ENCODE measurements around the gene TRIOBP. TPM values are rescaled to one million over a fixed set of nuclear protein-coding genes. Genes with fewer than 3 reads are reported as not detected.

The TRIOBP gene
- total and polyA plus RNA-seq, 2 of the 4 experiments (the other 2 are of a cell fraction) = 46.4 to 69.8 TPM

DNA sequence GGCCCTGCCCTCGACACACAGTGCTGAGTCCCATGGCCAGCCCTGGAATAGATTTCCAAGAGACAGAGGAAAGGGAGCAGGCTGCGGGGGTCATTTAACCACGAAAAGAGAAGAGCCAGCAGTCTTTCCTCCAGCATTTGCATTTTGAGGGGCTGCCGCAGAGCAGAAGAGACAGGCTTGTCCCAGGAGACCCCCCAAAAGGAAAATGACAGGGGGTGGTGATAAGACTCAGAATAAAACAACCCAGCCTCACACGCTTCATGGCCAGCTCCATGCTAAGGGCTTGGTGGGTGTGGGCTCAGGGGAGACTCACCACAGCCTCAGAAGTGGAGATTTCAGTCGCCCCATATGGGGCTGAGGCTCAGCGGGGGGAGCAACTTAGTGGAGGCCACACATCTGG, 16.9 kb downstream of the TRIOBP start:
- Histone ChIP-seq H3K14ac (replicated peaks; ENCODE audit: low read depth, low read length) (no peak overlapping the region), H3K79me1 (ENCODE audit: low read depth in 1 of 2, low read length in 2 of 2) (no peaks in the 10 kb centered on the region), H3K23ac (ENCODE audit: low read depth, low read length) (no peak overlapping the region), H3K18ac (ENCODE audit: low read depth, low read length) (no peak overlapping the region), H3K9ac (ENCODE audit: low read depth, low read length) (no peak overlapping the region), H3K9me3 (ENCODE audit: control insufficient read depth, insufficient read depth, low read length) (no peaks in the 10 kb centered on the region), H2BK20ac (ENCODE audit: low read depth, low read length) (no peak overlapping the region), H3K27ac (ENCODE audit: insufficient read depth, low read length) (no peak overlapping the region), H3K4me2 (ENCODE audit: low read depth, low read length) (no peak overlapping the region), H4K8ac (ENCODE audit: low read depth in 2 of 2, low read length in 2 of 2) (no peak overlapping the region), H4K91ac (ENCODE audit: insufficient read depth, low read depth, low read length) (no peak overlapping the region), H2BK120ac (ENCODE audit: low read depth, low read length) (no peak overlapping the region), H2AK9ac (replicated peaks; ENCODE audit: low read depth, low read length, poor library complexity) (no peak overlapping the region), H2AFZ (replicated peaks; ENCODE audit: low read length, poor library complexity) (no peak overlapping the region), H4K20me1 (ENCODE audit: insufficient read depth, low read length) (no peaks in the 10 kb centered on the region), H3K27me3 (ENCODE audit: control insufficient read depth, insufficient read depth, low read length) (no peaks in the 10 kb centered on the region), H2BK5ac (ENCODE audit: low read depth, low read length, poor library complexity, severe bottlenecking) (no peak overlapping the region), H3K4ac (ENCODE audit: low read depth, low read length) (no peak overlapping the region), H3K9me1 (ENCODE audit: insufficient read depth, low read length) (no peaks in the 10 kb centered on the region), H3K36me3 (ENCODE audit: control insufficient read depth, insufficient read depth, low read length) (no peaks in the 10 kb centered on the region), H3K4me1 (ENCODE audit: control insufficient read depth, insufficient read depth, low read length) (no peaks in the 10 kb centered on the region), H4K5ac (ENCODE audit: low read depth, low read length) (no peak overlapping the region), H2AK5ac (ENCODE audit: low read depth, low read length) (no peak overlapping the region), H2BK15ac (ENCODE audit: low read depth, low read length) (no peak overlapping the region), H3K56ac (ENCODE audit: extremely low read depth, insufficient read depth, low read length) (no peak overlapping the region), H3K4me3 (ENCODE audit: insufficient read depth, low read depth, low read length) (no peak overlapping the region)
- BruUV-seq (replicated peaks) = no TSS peak
- intact Hi-C loops (cut with micrococcal nuclease) (no loop called here), in situ Hi-C loops (cut with MboI; ENCODE audit: low sequenced_read_pairs) (no loop called here), dilution Hi-C loops (cut with HindIII; ENCODE audit: low sequenced_read_pairs, unreplicated experiment) (no loop called here)
- DNase-seq = no peak
- WGBS, 2 experiments (ENCODE audit: extremely low coverage in 2 of 2, insufficient read length in 1 of 2) = no CpG with 5 or more reads among the region's 7 CpGs
- no peak for TF ChIP-seq CEBPB (IDR thresholded peaks at IDR 0.05; ENCODE audit: low read depth, low read length)
- no peak for ATAC-seq (ENCODE audit: low read depth)
- ChIA-PET POLR2A (ENCODE audit: unreplicated experiment) (no interaction called here), CTCF (no interaction called here)

Measured in IMR-90 (cell line).